Adrenal gland (tissue), 5 donors: ENCODE results near the gene NR2F1-AS1.

ENCODE experiments used
- CTCF ChIP-seq, 6 experiments: fragments of 450-650 bp in 4 of 6; fragments of 200-600 bp in 2 of 6; sonication (generic) in 1 of 6; IDR thresholded peaks; 1 replicate in 5 of 6; 2 replicates in 1 of 6; pipeline versions ENCODE4 v1.5.1 to v1.8.0; 2016 to 2021; ENCODE audit warnings: antibody characterized with exemption in 6 of 6, mild to moderate bottlenecking in 2 of 6, moderate library complexity in 1 of 6
- POLR2A ChIP-seq, 2 donors: fragments of 450-650 bp; IDR thresholded peaks; one replicate each; pipeline ENCODE4 v1.6.1; 2017; ENCODE audit warnings: antibody characterized with exemption in 2 of 2, mild to moderate bottlenecking in 2 of 2, moderate library complexity in 1 of 2
- donor health status: DM: no; HTN: no; CAD: no.

GRCh38 chr5:93585041-93585766 is 4.2 kb upstream of the NR2F1-AS1 start:
- TF ChIP-seq CTCF (IDR thresholded peaks at IDR 0.05) (no peak), POLR2A (IDR thresholded peaks at IDR 0.05) (no peak)
